Activated CD4-positive, alpha-beta T cell treated with anti-CD3 and anti-CD28 coated beads, Interleukin-2, amount 50 U/mL, for 16 hours (primary cell): ENCODE data around the gene PTPN9.
"Not testable (repeated sequence)": the region's sequence is repeated elsewhere in the genome, so short reads cannot be mapped to it uniquely, and the experiment has no call there.

Experiments
- DNase-seq: peaks from one replicate; pipeline ENCODE4 v3.0.0-alpha.2; 2020

Gene PTPN9

DNA sequence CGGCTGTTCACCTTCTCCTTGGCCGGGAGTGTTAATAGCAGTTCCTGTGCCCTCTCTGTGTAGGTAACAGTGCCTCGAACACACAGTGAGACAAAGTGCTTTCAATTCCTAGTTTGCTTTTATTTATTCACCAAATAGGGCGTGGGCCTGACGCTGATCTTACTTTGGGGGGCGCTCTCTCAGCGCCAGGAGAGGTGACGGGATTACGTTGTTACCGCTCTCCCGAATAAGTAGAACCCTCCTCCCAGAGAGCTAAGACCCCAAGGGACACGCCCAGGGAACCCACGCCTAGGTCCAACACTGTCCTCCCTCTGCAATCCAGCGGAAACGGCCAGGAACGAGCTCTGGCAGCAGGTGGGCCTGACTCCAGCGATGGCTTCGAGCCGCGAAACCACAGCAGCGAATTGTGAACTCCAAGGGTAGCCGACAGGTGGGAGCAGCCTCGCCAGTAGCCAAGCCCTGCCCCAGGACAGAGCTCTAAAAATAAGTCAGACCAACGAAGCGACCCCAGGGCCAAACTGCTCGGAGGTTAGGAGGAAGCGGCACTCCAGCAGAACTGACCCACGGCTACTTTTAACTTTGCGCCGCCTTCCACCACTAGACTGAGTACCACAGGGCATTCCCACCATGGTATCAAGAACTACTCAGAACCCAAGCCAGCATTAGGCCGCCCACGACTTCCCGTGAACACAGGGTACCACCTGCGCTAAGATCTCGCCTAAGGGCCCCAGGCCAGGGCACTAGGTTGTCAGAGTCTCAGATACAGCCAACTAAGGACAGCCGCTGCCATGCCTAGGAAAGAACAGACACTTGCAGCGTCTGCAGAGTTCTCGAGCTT is 126.0 kb downstream of the PTPN9 start:
- peak; percentile 59 for DNase-seq

DNA sequence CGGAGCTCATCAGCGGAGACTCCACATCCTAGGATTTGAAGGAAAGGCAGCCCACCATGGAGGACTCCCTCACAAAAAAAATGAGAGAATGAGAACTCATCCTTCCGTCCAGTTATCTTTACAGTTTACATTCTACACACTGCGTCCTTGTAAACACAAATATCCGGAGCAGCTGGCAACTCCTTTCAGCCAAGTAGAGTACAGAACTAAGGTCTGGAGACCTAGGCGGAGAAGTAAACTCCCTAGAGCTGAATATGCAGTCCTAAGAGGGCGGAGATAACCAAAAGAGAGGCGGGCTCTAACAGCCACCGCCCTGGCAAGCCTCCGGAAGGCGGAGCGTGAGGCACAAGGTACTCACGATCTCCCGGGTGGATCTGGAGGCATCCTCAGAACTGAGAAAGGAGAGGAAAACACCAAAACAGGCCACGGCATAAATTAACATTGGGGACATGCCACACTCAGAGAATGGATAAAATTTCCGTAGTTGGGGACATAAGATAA is 126.7 kb downstream of the PTPN9 start:
- peak; percentile 87 for DNase-seq

DNA sequence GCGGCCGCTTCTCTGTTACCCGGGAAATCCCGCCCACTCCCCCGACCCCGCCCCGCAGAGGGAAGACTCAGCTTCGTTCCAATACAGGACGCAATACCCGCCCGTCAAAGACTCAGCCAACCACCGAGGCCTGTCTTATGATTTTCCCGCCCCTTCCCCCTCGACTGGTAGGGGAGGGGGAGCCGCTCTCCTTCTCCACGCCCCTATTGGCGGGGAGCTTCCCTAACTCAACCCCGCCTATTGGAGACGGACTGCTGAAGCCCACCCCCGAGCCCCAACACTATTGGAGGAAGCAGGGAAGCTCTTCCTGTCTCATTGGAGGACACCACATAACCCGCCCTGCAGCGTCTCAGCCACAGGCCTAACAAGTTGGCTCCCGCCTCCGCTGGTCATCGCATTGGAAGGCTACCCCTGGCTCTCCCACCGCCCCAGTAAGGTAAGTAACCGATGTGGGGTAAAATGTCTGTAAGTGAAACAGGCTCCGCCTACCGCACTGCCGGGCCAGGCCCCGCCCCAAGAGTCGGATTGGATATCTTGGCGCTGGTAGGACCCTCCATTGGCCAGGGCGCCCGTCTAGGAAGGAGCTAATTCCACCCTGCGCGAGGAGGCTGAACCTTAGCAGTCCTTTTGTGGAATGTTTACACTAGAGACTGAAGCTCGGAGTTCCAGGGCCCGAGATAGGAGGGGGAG is 127.3 kb downstream of the PTPN9 start, which contains the start of gene SIN3A:
Gene SIN3A, minus strand, starts transcription at position 17 of the 690 bp plus-strand sequence. CDS start 21,315 bp downstream, outside the sequence.
- DNase-seq = peak; percentile 100

DNA sequence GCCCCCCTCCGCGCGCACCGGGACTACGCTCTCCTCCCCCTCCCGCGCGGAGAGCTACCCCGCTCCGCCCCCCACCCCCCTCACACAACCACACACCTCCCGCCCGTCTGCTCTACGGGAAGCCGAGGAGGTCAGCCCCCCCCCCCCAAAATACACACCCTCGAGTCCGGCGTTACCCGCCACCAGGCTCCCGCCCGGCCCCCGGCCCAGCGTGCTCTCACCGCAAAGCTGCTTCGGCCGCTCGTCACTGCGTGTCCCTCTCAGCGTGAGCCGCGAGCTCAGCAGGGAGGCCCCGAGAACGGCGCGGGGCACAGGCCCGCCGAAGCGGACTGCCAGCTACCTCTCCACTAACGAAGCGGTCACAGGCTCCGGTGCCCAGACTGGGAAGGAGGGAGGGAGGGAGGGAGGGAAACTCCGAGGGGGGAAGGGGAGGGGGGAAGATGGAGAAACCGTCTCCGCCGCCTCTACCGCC is 127.9 kb downstream of the PTPN9 start:
- no peak for DNase-seq

DNA sequence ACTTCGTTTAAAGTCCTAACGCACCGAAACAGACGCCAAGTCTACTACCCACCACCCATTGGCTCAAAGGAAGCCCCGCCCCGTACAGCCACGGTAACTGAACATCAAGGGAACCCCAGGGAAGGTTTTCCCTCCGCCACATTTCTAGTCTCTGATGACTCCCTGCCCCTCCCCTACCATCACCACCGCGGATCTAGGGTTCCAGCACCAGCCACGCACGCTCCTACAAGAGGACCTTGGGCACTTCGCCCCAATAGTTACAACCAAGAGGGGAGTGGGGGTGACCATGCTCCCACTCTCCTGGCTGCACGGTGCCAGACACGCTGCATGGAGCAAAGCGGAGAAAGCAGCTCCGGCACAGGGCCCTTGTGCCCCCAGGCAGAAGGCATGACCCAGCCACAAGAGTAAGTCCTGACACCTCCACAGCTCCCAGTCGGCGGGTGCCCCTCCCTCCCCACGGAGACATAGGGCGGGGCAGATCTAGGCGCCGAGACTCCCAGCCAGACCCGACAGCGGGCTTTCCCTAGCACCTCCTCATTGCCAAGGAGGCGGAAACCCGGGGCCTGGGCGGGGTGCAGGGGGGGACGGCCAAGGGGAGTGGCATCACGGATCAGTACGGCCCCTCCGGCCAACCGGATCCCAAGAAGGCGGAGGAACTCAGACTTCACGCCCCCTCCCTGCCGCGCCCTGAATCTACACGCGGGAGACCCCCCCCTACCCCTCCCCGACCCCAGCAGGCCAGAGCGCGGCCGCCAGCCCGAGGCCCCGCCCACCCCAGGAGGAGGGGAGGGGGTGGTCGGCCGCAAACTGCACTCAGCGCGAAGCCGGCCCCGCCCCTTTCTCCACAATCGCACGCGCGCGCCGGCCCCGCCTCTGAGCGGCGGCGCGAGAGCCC is 128.6 kb downstream of the PTPN9 start:
- peak; percentile 99 for DNase-seq

DNA sequence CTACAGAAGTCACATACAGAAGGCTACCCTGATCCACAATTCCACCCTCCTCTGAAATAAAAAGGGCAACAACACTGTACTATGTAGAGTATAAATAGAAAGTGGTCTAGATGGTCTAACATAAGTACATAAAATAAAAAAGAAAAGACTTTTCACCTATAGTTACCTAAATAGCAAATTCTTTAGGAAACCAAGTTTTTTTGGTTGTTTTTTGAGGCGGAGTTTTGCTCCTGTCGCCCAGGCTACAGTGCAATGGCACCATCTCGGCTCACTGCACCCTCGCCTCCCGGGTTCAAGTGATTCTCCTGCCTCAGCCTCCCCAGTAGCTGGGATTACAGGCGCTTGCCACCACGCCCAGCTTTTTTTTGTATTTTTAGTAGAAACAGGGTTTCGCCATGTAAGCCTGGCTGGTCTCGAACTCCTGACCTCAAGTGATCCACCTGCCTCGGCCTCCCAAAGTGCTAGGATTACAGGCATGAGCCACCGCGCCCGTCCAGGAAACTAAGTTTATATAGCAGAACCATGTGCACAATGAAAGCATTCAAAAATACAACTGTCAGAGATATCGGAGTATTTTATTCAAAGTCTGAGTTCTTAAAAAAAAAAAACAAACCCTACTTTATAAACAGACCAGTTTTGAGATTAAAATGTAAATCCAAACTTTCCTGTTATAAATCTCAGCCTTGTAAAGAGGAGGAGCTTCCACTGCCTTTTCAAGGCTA is 129.4 kb downstream of the PTPN9 start:
- no peak for DNase-seq

DNA sequence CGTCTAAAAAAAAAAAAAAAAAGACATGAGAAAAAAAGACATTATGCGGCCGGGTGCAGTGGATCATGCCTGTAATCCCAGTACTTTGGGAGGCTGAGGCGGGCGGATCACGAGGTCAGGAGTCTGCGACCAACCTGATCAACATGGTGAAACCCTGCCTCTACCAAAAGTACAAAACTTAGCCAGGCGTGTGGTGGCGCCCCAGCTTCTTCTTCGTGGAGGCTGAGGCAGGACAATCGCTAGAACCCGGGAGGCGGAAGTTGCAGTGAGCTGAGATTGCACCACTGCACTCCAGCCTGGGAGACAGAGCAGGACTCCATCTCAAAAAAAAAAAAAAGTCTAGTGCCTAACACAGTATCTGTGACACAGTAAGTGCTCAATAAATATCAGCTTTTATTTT is 130.9 kb downstream of the PTPN9 start:
- not testable (repeated sequence) for DNase-seq

DNA sequence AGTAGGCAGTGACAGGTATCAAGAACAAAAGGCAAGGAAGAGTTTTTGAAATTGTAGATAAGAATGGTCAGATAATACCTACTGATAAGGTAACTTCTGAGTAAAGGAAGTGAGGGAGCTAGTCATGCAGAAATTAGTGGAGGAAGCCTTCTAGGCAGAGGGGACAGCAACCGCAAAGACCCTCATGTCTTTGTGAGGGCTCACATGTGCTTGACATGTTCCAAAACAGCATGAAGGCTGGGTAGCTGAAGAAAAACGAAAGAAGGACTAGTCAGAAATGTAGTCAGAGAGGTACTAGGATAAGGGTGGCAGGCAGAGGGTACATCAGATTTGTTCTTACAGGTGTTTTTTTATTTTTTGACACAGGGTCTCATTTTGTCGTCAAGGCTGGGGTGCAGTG is 133.0 kb downstream of the PTPN9 start:
- peak; percentile 59 for DNase-seq

DNA sequence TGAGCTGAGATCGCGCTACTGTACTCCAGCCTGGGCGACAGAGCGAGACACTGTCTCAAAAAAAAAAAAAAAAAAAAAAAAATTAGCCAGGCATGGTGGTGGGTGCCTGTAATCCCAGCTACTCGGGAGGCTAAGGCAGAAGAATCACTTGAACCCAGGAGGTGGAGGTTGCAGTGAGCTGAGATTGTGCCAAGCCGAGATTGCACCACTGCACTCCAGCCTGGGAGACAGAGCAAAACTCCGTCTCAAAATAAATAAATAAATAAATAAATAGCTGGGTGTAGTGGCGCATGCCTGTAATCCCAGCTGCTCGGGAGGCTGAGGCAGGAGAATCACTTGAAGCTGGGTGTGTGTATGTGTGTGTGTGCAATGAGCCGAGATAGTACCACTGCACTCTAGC is 133.8 kb downstream of the PTPN9 start:
- DNase-seq = not testable (repeated sequence)

DNA sequence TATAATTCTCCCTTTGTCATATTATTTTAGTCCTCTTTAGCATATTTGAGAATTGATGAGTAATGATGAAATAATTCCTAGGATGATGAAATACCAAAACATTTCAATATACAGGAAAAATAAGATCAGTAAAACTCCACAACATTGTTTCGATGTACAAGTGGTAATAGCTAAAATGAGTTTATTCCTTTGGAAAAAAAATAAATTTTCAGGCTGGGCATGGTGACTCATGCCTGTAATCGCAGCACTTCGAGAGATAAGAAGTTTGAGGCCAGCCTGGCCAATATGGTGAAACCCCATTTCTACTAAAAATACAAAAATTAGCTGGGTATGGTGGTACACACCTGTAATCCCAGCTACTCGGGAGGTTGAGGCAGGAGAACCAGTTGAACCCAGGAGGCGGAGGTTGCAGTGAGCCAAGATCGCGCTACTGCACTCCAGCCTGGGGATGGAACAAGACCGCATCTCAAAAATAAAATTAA is 135.1 kb downstream of the PTPN9 start:
- not testable (repeated sequence) for DNase-seq

DNA sequence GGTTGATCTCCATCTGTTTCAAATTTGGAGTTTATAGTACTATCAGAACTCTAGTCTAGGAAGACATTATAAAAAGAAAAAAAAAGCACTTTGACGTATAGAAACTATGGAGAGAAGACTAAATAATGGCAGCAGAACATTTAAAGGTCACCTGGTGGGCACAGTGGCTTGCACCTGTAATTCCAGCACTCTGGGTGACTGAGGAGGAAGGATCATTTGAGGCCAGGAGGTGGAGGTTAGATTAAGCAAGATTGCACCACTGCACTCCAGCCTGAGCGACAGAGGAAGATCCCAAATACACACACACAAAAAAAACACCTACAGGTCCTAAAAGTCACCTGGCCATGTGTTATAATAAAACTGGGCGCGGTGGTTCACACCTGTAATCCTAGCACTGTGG is 141.4 kb downstream of the PTPN9 start:
- no peak for DNase-seq

DNA sequence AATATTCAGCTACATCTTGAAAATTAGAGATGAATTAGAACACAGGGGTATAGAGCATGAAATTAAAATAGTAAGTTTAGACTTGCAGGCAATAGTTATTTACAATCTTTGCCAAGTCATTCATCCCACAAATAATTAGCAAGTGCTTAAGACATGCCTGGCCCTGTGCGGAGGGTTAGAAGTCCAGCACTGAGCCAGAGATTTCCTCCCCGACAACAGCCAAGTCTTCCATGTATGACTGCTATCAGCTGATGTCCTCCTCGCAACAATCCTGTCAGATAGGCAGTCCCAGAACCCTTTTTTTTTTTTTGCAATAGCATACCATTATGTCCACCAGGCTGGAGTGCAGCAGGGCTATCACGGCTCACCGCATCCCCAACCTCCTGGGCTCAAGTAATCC is 142.2 kb downstream of the PTPN9 start:
- no peak for DNase-seq

DNA sequence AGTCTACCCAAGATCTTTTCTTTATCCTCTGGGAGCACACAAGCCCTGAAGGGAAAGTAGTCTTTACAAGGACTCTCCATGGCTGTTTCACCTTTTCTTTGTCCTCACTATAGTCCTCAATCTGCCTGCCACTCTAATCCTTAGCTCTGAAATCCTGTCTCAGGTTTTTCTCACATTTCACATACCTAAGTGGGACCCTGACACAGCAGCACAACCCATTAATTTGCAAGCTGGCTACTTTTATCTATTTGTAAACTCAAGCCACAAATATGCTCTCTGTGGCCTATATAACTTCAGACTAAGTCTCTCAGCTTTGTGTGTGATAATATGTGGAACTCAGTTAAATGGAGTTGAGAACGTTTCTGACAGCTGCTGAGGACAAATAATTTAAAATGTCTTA is 147.4 kb downstream of the PTPN9 start:
- DNase-seq = no peak

DNA sequence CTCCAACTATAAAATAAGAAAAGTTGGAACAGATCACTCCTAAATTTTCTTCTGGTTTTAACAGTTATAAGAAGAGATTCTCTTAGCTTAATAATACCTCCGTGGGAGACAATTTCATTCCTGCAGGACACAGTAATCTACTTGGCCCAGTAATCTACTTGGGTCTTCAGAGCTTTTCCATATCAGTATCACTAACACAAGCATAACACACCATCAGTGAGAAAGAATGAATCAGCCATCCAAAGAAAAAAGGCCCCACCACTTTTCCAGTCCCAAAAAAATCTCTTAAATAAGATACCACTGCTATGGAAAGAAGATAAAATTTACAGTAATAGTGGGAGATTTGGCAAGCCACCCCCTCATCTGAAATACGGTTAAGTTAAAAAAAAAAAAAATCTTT is 147.8 kb downstream of the PTPN9 start:
- DNase-seq = no peak

DNA sequence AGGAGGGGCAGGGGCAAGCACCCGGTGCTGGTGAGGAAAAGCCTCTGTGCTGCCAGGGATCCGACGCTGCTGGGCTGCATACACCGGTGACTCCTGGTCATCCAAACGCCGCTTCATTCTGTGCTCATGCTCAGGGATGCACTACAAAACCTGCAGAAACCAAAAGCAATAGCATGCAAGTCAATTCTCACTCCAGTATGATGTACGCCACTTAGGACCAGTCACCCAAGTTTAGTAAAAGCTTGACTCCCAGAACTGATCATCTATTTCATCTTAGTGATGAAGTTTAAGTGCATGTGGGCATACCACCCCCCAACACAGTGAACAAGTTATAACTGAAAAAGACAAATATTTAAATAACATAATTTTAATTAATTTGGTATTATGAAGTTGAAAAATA is 148.9 kb downstream of the PTPN9 start:
- DNase-seq = no peak

DNA sequence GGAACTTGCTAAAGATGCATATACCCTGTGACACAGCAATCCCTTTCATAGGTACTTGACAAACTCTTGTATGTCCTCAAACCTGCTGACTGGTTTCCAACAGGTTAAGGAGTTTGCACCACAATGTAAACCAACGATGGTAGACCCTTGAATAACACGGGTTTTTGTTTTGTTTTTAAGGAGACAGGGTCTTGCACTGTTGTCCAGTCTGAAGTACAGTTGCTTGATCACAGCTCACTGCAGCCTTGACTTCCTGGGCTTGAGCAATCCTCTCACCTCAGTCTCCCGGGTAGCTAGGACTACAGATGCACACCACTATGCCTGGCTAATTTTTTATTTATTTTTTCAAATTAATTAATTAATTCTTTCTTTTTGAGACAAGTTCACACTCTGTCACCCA is 151.0 kb downstream of the PTPN9 start:
- no peak for DNase-seq

DNA sequence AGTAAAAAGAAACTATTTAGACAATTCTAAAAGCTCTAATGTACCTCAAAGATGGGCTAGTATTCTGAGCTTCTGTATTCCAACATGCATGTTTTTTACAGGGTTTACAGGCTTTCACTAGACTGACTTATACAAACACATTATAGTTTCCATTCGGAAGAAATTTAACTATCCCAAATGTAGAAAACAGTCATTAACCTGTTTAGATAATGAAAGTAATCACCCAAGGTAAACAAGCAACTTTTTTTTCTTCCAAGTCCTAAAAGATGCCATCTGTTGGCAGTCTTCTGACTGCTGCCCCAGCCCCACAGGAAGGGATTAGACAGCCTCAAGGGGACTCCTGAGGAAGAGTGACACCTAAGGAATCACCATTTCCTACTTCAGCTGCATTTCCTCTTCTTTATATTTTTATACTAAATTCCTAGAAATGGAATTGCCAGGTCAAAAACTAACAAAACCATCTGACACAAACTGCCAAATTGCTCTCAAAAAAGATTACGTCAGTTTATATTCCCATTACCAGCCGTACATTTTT is 153.1 kb downstream of the PTPN9 start:
- no peak for DNase-seq

DNA sequence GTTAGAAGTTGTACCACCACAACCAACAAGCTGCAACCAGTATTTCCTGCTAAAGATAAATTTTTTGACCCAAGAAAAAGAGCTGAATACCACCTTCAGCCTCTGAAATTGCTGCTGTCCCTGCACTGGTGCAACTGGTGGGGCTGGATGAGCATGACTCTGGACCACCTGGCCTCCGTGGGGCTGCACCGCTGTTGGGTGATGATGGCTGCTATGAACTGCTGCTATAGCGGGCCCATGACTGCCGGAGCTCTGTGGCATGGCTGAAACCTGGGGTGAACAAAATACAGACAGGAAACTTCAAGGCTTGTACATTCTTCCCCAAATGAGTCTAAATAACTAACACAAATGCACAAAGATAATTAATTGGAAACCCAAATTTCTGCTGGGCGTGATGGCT is 156.6 kb downstream of the PTPN9 start:
- DNase-seq = no peak

DNA sequence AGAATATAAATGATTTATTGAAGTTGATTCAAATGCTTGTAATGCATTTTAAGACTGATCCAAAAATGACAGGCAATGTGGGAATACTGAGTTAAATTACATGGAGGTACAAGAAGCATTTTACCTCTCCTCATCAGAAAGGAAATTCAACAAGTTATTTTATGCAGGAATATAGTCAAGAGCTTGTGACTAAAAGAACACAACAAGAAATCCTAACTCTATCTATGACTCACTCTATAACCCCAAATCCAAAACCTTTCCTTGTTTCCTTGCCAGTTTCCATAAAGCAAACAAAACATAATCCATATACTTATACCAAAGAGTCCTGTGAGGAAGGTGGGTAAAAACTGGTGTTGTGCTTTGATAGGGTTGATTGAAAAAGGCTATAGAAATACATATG is 158.4 kb downstream of the PTPN9 start:
- no peak for DNase-seq

DNA sequence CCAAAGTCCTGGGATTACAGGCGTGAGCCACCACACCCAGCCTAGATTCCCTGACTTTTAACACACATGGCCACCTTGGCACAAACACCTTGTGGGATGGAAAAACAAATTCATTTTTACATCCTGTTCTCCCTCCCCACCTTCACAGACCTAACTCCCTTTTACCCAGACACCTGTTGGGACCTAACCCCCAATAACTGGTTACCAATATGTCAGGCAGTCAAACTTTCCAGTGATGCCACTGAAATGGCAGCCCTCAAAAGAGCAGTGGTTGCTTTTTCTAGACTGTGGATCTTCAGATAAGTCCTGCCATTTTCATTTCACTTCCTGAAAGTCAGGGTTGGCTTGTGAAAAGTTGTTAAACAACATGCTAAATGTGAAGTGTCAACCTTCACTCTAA is 162.5 kb downstream of the PTPN9 start:
- no peak for DNase-seq
